Right lobe of liver (tissue), 6 donors: ENCODE results near the gene FXYD1. TPM values are rescaled to one million over a fixed set of nuclear protein-coding genes. Genes with fewer than 3 reads are reported as not detected.
"Not testable (repeated sequence)": the region's sequence is repeated elsewhere in the genome, so short reads cannot be mapped to it uniquely, and the experiment has no call there.

ENCODE experiments used
- ATAC-seq, 4 donors: fragments of 200-7000 bp; cut with Tn5 transposase; one replicate each; pipeline ENCODE4 v1.9.1; 2020; ENCODE audit warnings: mild to moderate bottlenecking in 4 of 4, moderate library complexity in 4 of 4
- DNase-seq, 3 donors: peaks; one replicate each; pipeline ENCODE4 v3.0.0-alpha.2; 2020
- H3K27ac ChIP-seq, 3 donors: fragments of 200-600 bp; one replicate each; pipeline ENCODE4 v1.8.0; 2022
- H3K27me3 ChIP-seq, 2 donors: fragments of 200-600 bp; one replicate each; pipeline ENCODE4 v1.8.0; 2022
- H3K36me3 ChIP-seq, 4 donors: fragments of 200-600 bp; sonication (generic) in 1 of 4; one replicate each; pipeline versions ENCODE4 v1.5.1 to v1.8.0; 2017 to 2022; ENCODE audit warnings: control low read depth in 1 of 4
- H3K4me1 ChIP-seq, 4 donors: fragments of 200-600 bp; sonication (generic) in 1 of 4; one replicate each; pipeline versions ENCODE4 v1.5.1 to v1.8.0; 2017 to 2022; ENCODE audit warnings: control low read depth in 1 of 4
- H3K4me3 ChIP-seq, 3 donors: fragments of 200-600 bp; one replicate each; pipeline ENCODE4 v1.8.0; 2022
- H3K9me3 ChIP-seq, 4 donors: fragments of 200-600 bp; sonication (generic) in 1 of 4; one replicate each; pipeline versions ENCODE4 v1.5.1 to v1.8.0; 2017 to 2022; ENCODE audit warnings: control low read depth in 1 of 4
- CTCF ChIP-seq, 4 donors: fragments of 200-600 bp in 3 of 4; fragments of 450-650 bp in 1 of 4; IDR thresholded peaks; one replicate each; pipeline versions ENCODE4 v1.5.1 to v1.8.0; 2016 to 2022; ENCODE audit warnings: antibody characterized with exemption in 4 of 4, mild to moderate bottlenecking in 2 of 4
- POLR2A ChIP-seq: fragments of 450-650 bp; IDR thresholded peaks from one replicate; pipeline ENCODE4 v1.6.1; 2017; ENCODE audit warnings: antibody characterized with exemption, mild to moderate bottlenecking
- WGBS: methylation state at CpG from one replicate; pipeline ENCODE4 v1.1.6; 2018; ENCODE audit warnings: low coverage, low lambda C conversion rate; ENCODE audit not compliant: insufficient coverage; ENCODE audit errors: missing lambda C conversion rate; 5-methylcytosine and 5-hydroxymethylcytosine counted together
- intact Hi-C, 2 donors: fragments of 100-400 bp; cut with DNase I; formaldehyde crosslinking; loops; one replicate each; pipeline versions ENCODE4 v1.11.2 to v1.14.1; 2022
- total RNA-seq, 6 experiments: library from RNA; depleted of rRNA in 2 of 6; stranded (reverse); fragments of >200 nt in 2 of 6; fragmentation: NEBNext Ultra II Directional in 3 of 6; extraction: Animal tissue kit (Norgen Biotek cat#: 25700) in 3 of 6; gene quantifications; one replicate each; pipeline versions ENCODE4 v1.1.0 to v1.2.4, GENCODE V29; 2016 to 2023
- donor health status: DM: no; HTN: yes; CAD: no.
- donor health status: DM: no; HTN: no; CAD: no.
- donor health status: DM: no; HTN: no; CAD: no.
- donor health status: DM: no; HTN: yes; CAD: no.
- donor health status: DM: no; HTN: yes; CAD: no.

FXYD1 gene
- total RNA-seq, 6 experiments from 2014 or later: 38.9 to 263 (median 140) TPM

- TF ChIP-seq CTCF (IDR thresholded peaks at IDR 0.05) (no peak), POLR2A (no peak)
- DNase-seq: no peak
- Histone ChIP-seq H3K4me3 (no peak overlapping the region), H3K9me3 (no peaks in the 10 kb centered on the region), H3K36me3 (no peaks in the 10 kb centered on the region), H3K4me1 (no peaks in the 10 kb centered on the region), H3K27ac (no peak overlapping the region), H3K27me3 (no peaks in the 10 kb centered on the region)
- no peak for ATAC-seq
- WGBS: 91% methylated on average over 7 of the region's 35 CpGs
- intact Hi-C loops: no loop called here
Observed at GRCh38 chr19:35125749-35126623, 12.6 kb upstream of the FXYD1 start.

GRCh38 chr19:35126624-35126959 lies 12.0 kb upstream of the FXYD1 start:
- Histone ChIP-seq H3K9me3 (no peaks in the 10 kb centered on the region), H3K36me3 (no peaks in the 10 kb centered on the region), H3K4me1 (no peaks in the 10 kb centered on the region), H3K27me3 (no peaks in the 10 kb centered on the region), H3K4me3 (no peak overlapping the region), H3K27ac (no peak overlapping the region)
- DNase-seq (no peak), ATAC-seq (no peak)
- WGBS: no CpG with 5 or more reads among the region's 20 CpGs
- intact Hi-C loops: no loop called here
- TF ChIP-seq POLR2A (no peak), CTCF (IDR thresholded peaks at IDR 0.05) (no peak)

- Histone ChIP-seq H3K4me3 (no peak overlapping the region), H3K36me3 (no peaks in the 10 kb centered on the region), H3K27me3 (no peaks in the 10 kb centered on the region), H3K9me3 (no peaks in the 10 kb centered on the region), H3K27ac (no peak overlapping the region), H3K4me1 (no peaks in the 10 kb centered on the region)
- intact Hi-C loops: no loop called here
- WGBS: 70% methylated on average over 2 of the region's 7 CpGs
- TF ChIP-seq CTCF (IDR thresholded peaks at IDR 0.05): no peak
- no peak for TF ChIP-seq POLR2A
- DNase-seq: no peak
- no peak for ATAC-seq
Observed at GRCh38 chr19:35127871-35128270, 10.8 kb upstream of the FXYD1 start.

GRCh38 chr19:35128398-35129057 lies 10.1 kb upstream of the FXYD1 start:
- Histone ChIP-seq H3K4me3 (no peak overlapping the region), H3K27me3 (no peaks in the 10 kb centered on the region), H3K9me3 (no peaks in the 10 kb centered on the region), H3K27ac (no peak overlapping the region), H3K4me1 (no peaks in the 10 kb centered on the region), H3K36me3 (no peaks in the 10 kb centered on the region)
- ATAC-seq (no peak), DNase-seq (no peak)
- intact Hi-C loops: no loop called here
- WGBS: 89% methylated on average over 8 of the region's 9 CpGs
- TF ChIP-seq POLR2A (no peak), CTCF (IDR thresholded peaks at IDR 0.05) (no peak)

GRCh38 chr19:35129724-35130274 lies 8.8 kb upstream of the FXYD1 start:
- H3K4me1 ChIP-seq, H3K9me3 ChIP-seq, H3K27me3 ChIP-seq, H3K4me3 ChIP-seq, H3K27ac ChIP-seq, DNase-seq, H3K36me3 ChIP-seq, ATAC-seq, intact Hi-C loops: not testable (repeated sequence)
- 77% methylated on average over 11 of the region's 14 CpGs for WGBS
